CD14-positive monocyte (primary cell): ENCODE measurements around the gene PARP4. TPM values are rescaled to one million over a fixed set of nuclear protein-coding genes. Genes with fewer than 3 reads are reported as not detected.
"Not testable (repeated sequence)": the region's sequence is repeated elsewhere in the genome, so short reads cannot be mapped to it uniquely, and the experiment has no call there.

Experiments
- DNase-seq, 3 donors: peaks; one replicate each; pipeline ENCODE4 v3.0.0-alpha.2; 2011 to 2022
- H2AFZ ChIP-seq: 2 replicates; pipeline ENCODE4 v1.6.0; 2012; ENCODE audit warnings: mild to moderate bottlenecking, low read depth, low read length, inconsistent platforms; ENCODE audit not compliant: insufficient read depth, poor library complexity, severe bottlenecking
- H3K27ac ChIP-seq, 2 donors: 1 replicate in 1 of 2; 2 replicates in 1 of 2; pipeline ENCODE4 v1.5.1; 2012 to 2013; ENCODE audit warnings: low read length in 2 of 2, control low read depth in 1 of 2, inconsistent platforms in 1 of 2, low read depth in 1 of 2, mild to moderate bottlenecking in 1 of 2
- H3K27me3 ChIP-seq, 2 donors: one replicate each; pipeline versions ENCODE4 v1.6.0 to v1.6.1; 2011 to 2013; ENCODE audit warnings: low read length in 2 of 2; ENCODE audit not compliant: control insufficient read depth in 2 of 2, insufficient read depth in 2 of 2
- H3K36me3 ChIP-seq, 2 donors: replicated peaks in 1 of 2; 1 replicate in 1 of 2; 2 replicates in 1 of 2; pipeline versions ENCODE4 v1.5.1 to v1.6.1; 2012 to 2013; ENCODE audit warnings: low read length in 2 of 2, control low read depth in 1 of 2, inconsistent platforms in 1 of 2, mild to moderate bottlenecking in 1 of 2; ENCODE audit not compliant: insufficient read depth in 2 of 2, control insufficient read depth in 1 of 2
- H3K4me1 ChIP-seq, 2 donors: 1 replicate in 1 of 2; 2 replicates in 1 of 2; pipeline versions ENCODE4 v1.5.1 to v1.6.1; 2012 to 2013; ENCODE audit warnings: low read length in 2 of 2, control low read depth in 1 of 2, inconsistent platforms in 1 of 2, mild to moderate bottlenecking in 1 of 2, moderate library complexity in 1 of 2; ENCODE audit not compliant: insufficient read depth in 2 of 2, control insufficient read depth in 1 of 2
- H3K4me2 ChIP-seq: replicated peaks from 2 replicates; pipeline ENCODE3; 2012; ENCODE audit warnings: low read length, moderate library complexity, mild to moderate bottlenecking; ENCODE audit not compliant: poor library complexity, severe bottlenecking; ENCODE audit errors: extremely low read depth
- H3K4me3 ChIP-seq, 3 experiments: fragments of 200-600 bp in 1 of 3; sonication (generic) in 1 of 3; replicated peaks in 1 of 3; 1 replicate in 2 of 3; 2 replicates in 1 of 3; pipeline ENCODE4 v1.5.1; 2011 to 2013; ENCODE audit warnings: low read length in 3 of 3, mild to moderate bottlenecking in 3 of 3, control low read depth in 2 of 3, low read depth in 2 of 3, inconsistent platforms in 1 of 3, moderate library complexity in 1 of 3
- H3K79me2 ChIP-seq: 2 replicates; pipeline ENCODE4 v1.6.0; 2012; ENCODE audit warnings: mild to moderate bottlenecking, control low read depth, inconsistent platforms, low read length, moderate library complexity; ENCODE audit not compliant: insufficient read depth
- H3K9ac ChIP-seq: 2 replicates; pipeline ENCODE4 v1.6.0; 2017; ENCODE audit warnings: low read length, mild to moderate bottlenecking; ENCODE audit not compliant: insufficient read depth, poor library complexity, severe bottlenecking
- H3K9me3 ChIP-seq, 2 donors: replicated peaks in 1 of 2; 1 replicate in 1 of 2; 2 replicates in 1 of 2; pipeline versions ENCODE4 v1.5.1 to v1.6.1; 2012 to 2013; ENCODE audit warnings: low read length in 2 of 2, control low read depth in 1 of 2; ENCODE audit not compliant: control insufficient read depth in 1 of 2, insufficient read depth in 1 of 2
- H4K20me1 ChIP-seq: 2 replicates; pipeline ENCODE4 v1.6.0; 2012; ENCODE audit warnings: mild to moderate bottlenecking, low read length, control low read depth, moderate library complexity; ENCODE audit not compliant: insufficient read depth
- H3K27ac Mint-ChIP-seq, 7 donors: one replicate each; pipeline ENCODE4 v1.8.0; 2020; ENCODE audit warnings: mild to moderate bottlenecking in 7 of 7, mixed read lengths in 7 of 7, moderate library complexity in 6 of 7, inconsistent platforms in 2 of 7
- H3K27me3 Mint-ChIP-seq, 3 donors: one replicate each; pipeline ENCODE4 v1.8.0; 2021 to 2022; ENCODE audit warnings: low read depth in 3 of 3, mild to moderate bottlenecking in 3 of 3, mixed read lengths in 3 of 3, moderate library complexity in 3 of 3, inconsistent platforms in 1 of 3
- H3K36me3 Mint-ChIP-seq, 2 donors: one replicate each; pipeline ENCODE4 v1.8.0; 2020; ENCODE audit warnings: mixed read lengths in 2 of 2, inconsistent platforms in 1 of 2, mild to moderate bottlenecking in 1 of 2
- H3K4me1 Mint-ChIP-seq: one replicate; pipeline ENCODE4 v1.8.0; 2020; ENCODE audit warnings: mild to moderate bottlenecking, mixed read lengths
- H3K4me3 Mint-ChIP-seq, 2 donors: one replicate each; pipeline ENCODE4 v1.8.0; 2020; ENCODE audit warnings: mild to moderate bottlenecking in 2 of 2, mixed read lengths in 2 of 2, moderate library complexity in 1 of 2
- H3K9me3 Mint-ChIP-seq, 7 donors: one replicate each; pipeline ENCODE4 v1.8.0; 2020 to 2022; ENCODE audit warnings: mixed read lengths in 7 of 7, mild to moderate bottlenecking in 6 of 7, moderate library complexity in 6 of 7, inconsistent platforms in 2 of 7
- CTCF ChIP-seq: fragments of 200-600 bp; IDR thresholded peaks from one replicate; pipeline ENCODE4 v1.8.0; 2022; ENCODE audit warnings: antibody characterized with exemption, mild to moderate bottlenecking
- WGBS: methylation state at CpG from one replicate; pipeline ENCODE4 v1.1.5; 2013; ENCODE audit warnings: missing lambda C conversion rate; ENCODE audit not compliant: insufficient coverage; 5-methylcytosine and 5-hydroxymethylcytosine counted together
- intact Hi-C, 2 donors: fragments of 100-400 bp; cut with micrococcal nuclease; formaldehyde crosslinking; loops; one replicate each; pipeline versions ENCODE4 v1.15.0 to v1.15.1; 2023
- polyA plus RNA-seq, 3 donors: library from polyadenylated mRNA; depleted of rRNA in 1 of 3; unstranded in 2 of 3; stranded (reverse) in 1 of 3; fragments of 300-500 nt in 2 of 3; fragments of >200 nt in 1 of 3; fragmentation: Illumina TruSeq in 2 of 3; gene quantifications; 1 replicate in 2 of 3; 2 replicates in 1 of 3; pipeline ENCODE4 v1.2.3, GENCODE V29; 2012 to 2021

The PARP4 gene
- polyA plus RNA-seq, 3 donors = 34.0 to 56.8 (median 51.9) TPM

DNA sequence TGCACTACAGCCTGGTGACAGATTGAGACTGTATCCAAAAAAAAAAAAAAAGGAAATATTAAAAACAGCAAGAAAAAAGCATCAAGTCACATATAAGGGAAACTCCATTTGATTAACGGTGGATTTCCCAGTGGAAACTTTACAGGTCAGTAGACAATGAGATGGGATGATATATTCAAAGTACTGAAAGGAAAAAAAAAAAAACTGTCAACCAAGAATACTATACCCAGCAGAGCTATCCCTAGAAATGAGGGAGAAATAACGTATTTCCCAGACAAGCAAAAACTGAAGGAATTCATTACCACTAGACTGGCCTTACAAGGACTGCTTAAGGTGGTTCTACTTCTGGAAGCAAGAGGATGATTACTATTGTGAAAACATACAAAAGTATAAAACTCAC, 115.8 kb downstream of the PARP4 start:
- no peak overlapping the region for H3K27ac ChIP-seq
- no peaks in the 10 kb centered on the region for H3K79me2 ChIP-seq
- no peak overlapping the region for H3K4me3 Mint-ChIP-seq
- no peaks in the 10 kb centered on the region for H4K20me1 ChIP-seq
- H3K36me3 ChIP-seq = no peaks in the 10 kb centered on the region
- no peak overlapping the region for H3K9ac ChIP-seq
- H3K27me3 Mint-ChIP-seq = peaks cover 0 to 2% (median 0%) of the 10 kb centered on the region in 3 donors
- no peaks in the 10 kb centered on the region for H3K4me1 ChIP-seq
- no peaks in the 10 kb centered on the region for H3K27me3 ChIP-seq
- no peaks in the 10 kb centered on the region for H3K4me1 Mint-ChIP-seq
- no peak overlapping the region for H3K4me3 ChIP-seq
- no peak overlapping the region for H3K27ac Mint-ChIP-seq
- H3K4me2 ChIP-seq = no peak overlapping the region
- intact Hi-C loops = no loop called here
- H3K36me3 Mint-ChIP-seq = no peaks in the 10 kb centered on the region
- H2AFZ ChIP-seq = no peak overlapping the region
- DNase-seq = no peak
- TF ChIP-seq CTCF = no peak
- peaks cover 9 to 28% (median 25%) of the 10 kb centered on the region in 7 donors for H3K9me3 Mint-ChIP-seq
- peaks cover 3 to 14% of the 10 kb centered on the region in 2 donors for H3K9me3 ChIP-seq
- no CpG with 5 or more reads among the region's 2 CpGs for WGBS

- Histone ChIP-seq H3K4me2 (no peak overlapping the region), H3K9me3 (peaks cover 3 to 14% of the 10 kb centered on the region in 2 donors), H3K79me2 (no peaks in the 10 kb centered on the region), H3K27ac (no peak overlapping the region), H3K9ac (no peak overlapping the region), H4K20me1 (no peaks in the 10 kb centered on the region), H3K4me1 (no peaks in the 10 kb centered on the region), H2AFZ (no peak overlapping the region), H3K4me3 (no peak overlapping the region), H3K36me3 (no peaks in the 10 kb centered on the region), H3K27me3 (no peaks in the 10 kb centered on the region)
- Mint-ChIP-seq H3K4me1 (no peaks in the 10 kb centered on the region), H3K27me3 (peaks cover 0 to 5% (median 3%) of the 10 kb centered on the region in 3 donors), H3K9me3 (peaks cover 5 to 26% (median 24%) of the 10 kb centered on the region in 7 donors), H3K4me3 (no peak overlapping the region), H3K27ac (no peak overlapping the region), H3K36me3 (no peaks in the 10 kb centered on the region)
- no peak for DNase-seq
- intact Hi-C loops = no loop called here
- TF ChIP-seq CTCF = no peak
- WGBS = 80% methylated on average over 1 of the region's 4 CpGs
Measured at GRCh38 chr13:24392972-24393371, 119.6 kb downstream of the PARP4 start.

DNA sequence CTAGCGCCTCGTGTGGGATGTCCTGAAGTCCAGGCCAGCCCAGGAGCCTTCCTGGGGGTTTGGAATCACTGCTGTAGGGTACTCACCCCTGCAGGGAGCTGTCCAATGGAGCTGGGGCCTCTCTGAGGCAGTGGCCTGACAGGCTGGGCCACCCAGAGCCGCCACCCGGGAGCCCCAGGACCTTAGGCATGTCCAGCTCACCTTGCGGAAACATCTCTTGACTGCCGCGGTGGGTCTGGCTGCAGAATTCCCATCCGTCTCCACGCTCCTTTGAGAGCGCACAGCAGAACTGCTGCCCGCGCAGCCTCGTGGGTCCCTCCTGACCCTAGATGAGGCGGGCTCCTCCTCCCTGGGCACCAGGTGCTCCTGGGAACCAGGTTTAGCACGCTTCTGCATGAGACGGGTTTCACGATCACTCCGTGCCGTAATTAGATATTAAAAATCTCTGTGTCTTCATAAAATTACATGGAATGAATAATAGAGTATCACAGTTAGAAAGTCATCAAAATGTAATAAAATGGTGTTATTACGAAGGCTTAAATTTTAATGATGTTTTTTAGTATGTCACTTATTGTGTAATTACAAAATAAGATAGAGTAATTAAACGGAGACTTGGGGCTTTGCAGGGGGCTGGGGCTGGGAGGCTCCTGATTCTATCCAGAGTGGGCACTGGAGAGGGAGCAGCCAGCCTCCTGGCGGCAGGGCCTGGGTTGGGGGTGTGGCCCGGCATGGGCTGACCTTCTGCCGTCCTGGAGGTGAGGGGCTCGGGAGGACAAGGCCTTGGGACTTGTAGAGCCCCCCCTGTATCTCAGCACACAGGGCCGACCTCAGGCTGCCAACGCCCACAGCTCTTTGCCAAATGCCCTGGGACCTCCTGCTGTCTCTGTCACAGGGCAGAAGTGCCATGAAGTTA, 120.6 kb downstream of the PARP4 start:
- H3K79me2 ChIP-seq, H3K27ac ChIP-seq, intact Hi-C loops, H3K27me3 ChIP-seq, H3K4me1 ChIP-seq, H3K4me1 Mint-ChIP-seq, H3K27me3 Mint-ChIP-seq, H3K4me2 ChIP-seq, H3K36me3 Mint-ChIP-seq, H3K4me3 Mint-ChIP-seq, H3K4me3 ChIP-seq, DNase-seq, H3K27ac Mint-ChIP-seq, H3K36me3 ChIP-seq, H4K20me1 ChIP-seq, H2AFZ ChIP-seq, H3K9ac ChIP-seq: not testable (repeated sequence)
- H3K9me3 ChIP-seq = peaks cover 3 to 14% of the 10 kb centered on the region in 2 donors
- peaks cover 2 to 21% (median 19%) of the 10 kb centered on the region in 7 donors for H3K9me3 Mint-ChIP-seq
- 94% methylated on average over 7 of the region's 27 CpGs for WGBS
